ENCODE measurements around the gene ACO1.

ACO1 gene

DNA sequence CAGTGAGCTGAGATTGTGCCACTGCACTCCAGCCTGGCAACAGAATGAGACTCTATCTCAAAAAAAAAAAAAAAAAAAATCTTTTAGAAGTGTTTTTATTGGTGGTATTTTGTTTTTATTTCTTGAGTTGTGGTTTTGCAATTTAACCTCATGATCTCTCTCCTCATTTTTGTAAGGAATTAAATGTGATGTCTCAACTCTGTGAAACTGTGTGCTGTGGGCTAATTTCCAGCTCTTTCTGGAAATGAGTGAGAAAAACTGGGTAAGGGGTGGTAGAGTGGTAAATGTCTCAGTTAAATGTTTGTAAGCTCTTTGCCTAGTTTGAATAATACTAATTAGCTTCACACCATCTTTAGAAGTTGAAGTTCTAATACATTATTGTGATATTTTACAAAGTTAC is 29.0 kb downstream of the ACO1 start:
- Histone ChIP-seq H4K91ac (ENCODE audit: low read length) (no peak overlapping the region), H3K9ac (ENCODE audit: low read length) (no peak overlapping the region), H3K27ac (ENCODE audit: low read length, poor library complexity, severe bottlenecking) (no peak overlapping the region), H3K9me3 (ENCODE audit: control insufficient read depth, low read length) (no peaks in the 10 kb centered on the region), H3K27me3 (ENCODE audit: control insufficient read depth in 1 of 2, insufficient read depth in 1 of 2, low read length in 2 of 2) (no peaks in the 10 kb centered on the region), H3K23ac (ENCODE audit: low read length in 2 of 2) (no peak overlapping the region), H3K36me3 (ENCODE audit: control insufficient read depth in 1 of 2, insufficient read depth in 2 of 2, low read depth in 1 of 2, low read length in 2 of 2) (peaks cover 14 to 92% of the 10 kb centered on the region in 2 experiments), H3K14ac (ENCODE audit: low read length in 2 of 2) (no peak overlapping the region), H3K18ac (ENCODE audit: low read depth in 1 of 2, low read length in 2 of 2) (no peak overlapping the region), H4K8ac (ENCODE audit: low read length) (no peak overlapping the region), H2BK5ac (ENCODE audit: low read depth, low read length, poor library complexity, severe bottlenecking) (no peak overlapping the region), H3K4me2 (ENCODE audit: low read length, poor library complexity, severe bottlenecking) (no peak overlapping the region), H3K4me3 (ENCODE audit: insufficient read depth in 1 of 2, low read depth in 1 of 2, low read length in 2 of 2) (no peak overlapping the region), H3K4ac (ENCODE audit: low read depth in 1 of 2, low read length in 2 of 2) (no peak overlapping the region), H3K4me1 (ENCODE audit: control insufficient read depth, insufficient read depth, low read depth, low read length) (peaks cover 5% of the 10 kb centered on the region), H2AFZ (ENCODE audit: low read depth, low read length) (no peak overlapping the region), H2AK5ac (ENCODE audit: low read length, severe bottlenecking) (no peak overlapping the region), H2BK12ac (ENCODE audit: low read length in 2 of 2) (no peak overlapping the region), H2BK15ac (ENCODE audit: low read depth, poor library complexity, severe bottlenecking) (no peak overlapping the region), H2BK120ac (ENCODE audit: low read depth, low read length) (no peak overlapping the region), H3K79me1 (replicated peaks; ENCODE audit: low read length, poor library complexity, severe bottlenecking) (peaks cover 12% of the 10 kb centered on the region)
- DNase-seq, result peak; percentile 18

DNA sequence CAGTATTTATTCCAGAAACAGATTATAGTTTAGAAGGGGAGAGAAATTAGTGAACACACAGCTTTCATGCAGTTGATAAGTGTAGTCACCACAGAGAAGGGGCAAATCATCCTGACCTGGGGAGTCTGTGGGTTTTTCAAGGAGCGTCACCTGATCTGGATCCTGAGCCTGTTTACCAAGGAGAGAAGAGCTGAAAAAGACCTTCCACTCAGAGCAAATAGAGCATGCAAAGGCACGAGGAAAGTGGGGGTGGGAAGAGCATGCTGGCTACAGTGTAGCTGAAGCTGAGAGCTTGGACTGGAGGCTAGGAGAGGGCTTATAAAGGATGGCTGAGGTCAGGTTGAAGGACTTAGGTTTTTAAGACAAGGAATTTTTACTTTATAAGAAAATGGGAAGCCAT is 30.4 kb downstream of the ACO1 start:
- no peak overlapping the region for H3K9ac ChIP-seq (ENCODE audit: low read length)
- peaks cover 12% of the 10 kb centered on the region for H3K79me1 ChIP-seq (replicated peaks; ENCODE audit: low read length, poor library complexity, severe bottlenecking)
- no peak overlapping the region for H2BK15ac ChIP-seq (ENCODE audit: low read depth, poor library complexity, severe bottlenecking)
- peaks cover 14 to 92% of the 10 kb centered on the region in 2 experiments for H3K36me3 ChIP-seq (ENCODE audit: control insufficient read depth in 1 of 2, insufficient read depth in 2 of 2, low read depth in 1 of 2, low read length in 2 of 2)
- H4K8ac ChIP-seq (ENCODE audit: low read length), result no peak overlapping the region
- no peak overlapping the region for H3K23ac ChIP-seq (ENCODE audit: low read length in 2 of 2)
- no peak overlapping the region for H3K27ac ChIP-seq (ENCODE audit: low read length, poor library complexity, severe bottlenecking)
- H3K4ac ChIP-seq (ENCODE audit: low read depth in 1 of 2, low read length in 2 of 2), result no peak overlapping the region
- no peaks in the 10 kb centered on the region for H3K27me3 ChIP-seq (ENCODE audit: control insufficient read depth in 1 of 2, insufficient read depth in 1 of 2, low read length in 2 of 2)
- no peak overlapping the region for H3K4me3 ChIP-seq (ENCODE audit: insufficient read depth in 1 of 2, low read depth in 1 of 2, low read length in 2 of 2)
- H3K18ac ChIP-seq (ENCODE audit: low read depth in 1 of 2, low read length in 2 of 2), result no peak overlapping the region
- WGBS, result 97% methylated on average over 2 of the region's 2 CpGs
- H3K9me3 ChIP-seq (ENCODE audit: control insufficient read depth, low read length), result no peaks in the 10 kb centered on the region
- H2BK12ac ChIP-seq (ENCODE audit: low read length in 2 of 2), result no peak overlapping the region
- no peak overlapping the region for H2BK120ac ChIP-seq (ENCODE audit: low read depth, low read length)
- no peak overlapping the region for H3K14ac ChIP-seq (ENCODE audit: low read length in 2 of 2)
- no peak overlapping the region for H2AFZ ChIP-seq (ENCODE audit: low read depth, low read length)
- H2AK5ac ChIP-seq (ENCODE audit: low read length, severe bottlenecking), result no peak overlapping the region
- no peak overlapping the region for H4K91ac ChIP-seq (ENCODE audit: low read length)
- H2BK5ac ChIP-seq (ENCODE audit: low read depth, low read length, poor library complexity, severe bottlenecking), result no peak overlapping the region
- peaks cover 5% of the 10 kb centered on the region for H3K4me1 ChIP-seq (ENCODE audit: control insufficient read depth, insufficient read depth, low read depth, low read length)
- H3K4me2 ChIP-seq (ENCODE audit: low read length, poor library complexity, severe bottlenecking), result no peak overlapping the region
- DNase-seq, result no peak

DNA sequence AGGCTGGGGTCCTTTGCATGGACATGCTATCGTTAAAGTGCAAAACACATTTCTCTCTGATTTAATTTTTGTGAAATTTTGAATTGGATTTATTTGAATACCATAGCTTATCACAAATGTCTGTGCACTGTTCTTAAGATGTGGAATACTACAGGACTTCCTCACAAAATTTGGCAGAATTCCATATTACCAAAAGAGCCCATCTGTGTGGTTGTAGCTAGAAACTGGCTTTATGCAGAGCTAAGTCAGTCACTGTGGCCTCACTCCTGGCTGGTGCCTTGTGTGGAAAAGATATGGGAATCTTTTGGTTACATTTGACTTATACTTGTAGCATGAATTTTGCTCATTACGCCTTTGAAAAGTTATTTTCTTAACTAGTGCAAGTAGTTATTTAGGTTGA is 35.5 kb downstream of the ACO1 start:
- Histone ChIP-seq H3K4me1 (ENCODE audit: control insufficient read depth, insufficient read depth, low read depth, low read length) (peaks cover 11% of the 10 kb centered on the region), H3K23ac (ENCODE audit: low read length in 2 of 2) (no peak overlapping the region)
- no peak for DNase-seq

GRCh38 chr9:32422237-32422806 is 37.9 kb downstream of the ACO1 start:
- no peak overlapping the region for H3K4me3 ChIP-seq (ENCODE audit: insufficient read depth in 1 of 2, low read depth in 1 of 2, low read length in 2 of 2)
- H2AFZ ChIP-seq (ENCODE audit: low read depth, low read length), result no peak overlapping the region
- no peak overlapping the region for H3K4me2 ChIP-seq (ENCODE audit: low read length, poor library complexity, severe bottlenecking)
- no peaks in the 10 kb centered on the region for H3K27me3 ChIP-seq (ENCODE audit: control insufficient read depth in 1 of 2, insufficient read depth in 1 of 2, low read length in 2 of 2)
- no peak for DNase-seq
- no peak overlapping the region for H2BK120ac ChIP-seq (ENCODE audit: low read depth, low read length)
- H3K79me1 ChIP-seq (replicated peaks; ENCODE audit: low read length, poor library complexity, severe bottlenecking), result peaks cover 5% of the 10 kb centered on the region
- no peak overlapping the region for H2AK5ac ChIP-seq (ENCODE audit: low read length, severe bottlenecking)
- H4K91ac ChIP-seq (ENCODE audit: low read length), result no peak overlapping the region
- no peak overlapping the region for H4K8ac ChIP-seq (ENCODE audit: low read length)
- peaks cover 16% of the 10 kb centered on the region for H3K4me1 ChIP-seq (ENCODE audit: control insufficient read depth, insufficient read depth, low read depth, low read length)
- H2BK12ac ChIP-seq (ENCODE audit: low read length in 2 of 2), result no peak overlapping the region
- H3K36me3 ChIP-seq (ENCODE audit: control insufficient read depth in 1 of 2, insufficient read depth in 2 of 2, low read depth in 1 of 2, low read length in 2 of 2), result peaks cover 16 to 100% of the 10 kb centered on the region in 2 experiments
- no peak overlapping the region for H3K14ac ChIP-seq (ENCODE audit: low read length in 2 of 2)
- H3K9ac ChIP-seq (ENCODE audit: low read length), result no peak overlapping the region
- H2BK5ac ChIP-seq (ENCODE audit: low read depth, low read length, poor library complexity, severe bottlenecking), result no peak overlapping the region
- no peak overlapping the region for H2BK15ac ChIP-seq (ENCODE audit: low read depth, poor library complexity, severe bottlenecking)
- H3K4ac ChIP-seq (ENCODE audit: low read depth in 1 of 2, low read length in 2 of 2), result no peak overlapping the region
- WGBS, result 95% methylated on average over 6 of the region's 7 CpGs
- no peak overlapping the region for H3K18ac ChIP-seq (ENCODE audit: low read depth in 1 of 2, low read length in 2 of 2)
- no peak overlapping the region for H3K27ac ChIP-seq (ENCODE audit: low read length, poor library complexity, severe bottlenecking)
- no peaks in the 10 kb centered on the region for H3K9me3 ChIP-seq (ENCODE audit: control insufficient read depth, low read length)
- no peak overlapping the region for H3K23ac ChIP-seq (ENCODE audit: low read length in 2 of 2)

More for the DNA sequence above, 35.5 kb downstream of the ACO1 start:
- 100% methylated on average over 1 of the region's 2 CpGs for WGBS
- Histone ChIP-seq H2BK12ac (ENCODE audit: low read length in 2 of 2) (no peak overlapping the region), H3K4me2 (ENCODE audit: low read length, poor library complexity, severe bottlenecking) (no peak overlapping the region), H3K9ac (ENCODE audit: low read length) (no peak overlapping the region), H3K4ac (ENCODE audit: low read depth in 1 of 2, low read length in 2 of 2) (no peak overlapping the region), H3K27ac (ENCODE audit: low read length, poor library complexity, severe bottlenecking) (no peak overlapping the region), H3K14ac (ENCODE audit: low read length in 2 of 2) (no peak overlapping the region), H3K27me3 (ENCODE audit: control insufficient read depth in 1 of 2, insufficient read depth in 1 of 2, low read length in 2 of 2) (no peaks in the 10 kb centered on the region), H4K91ac (ENCODE audit: low read length) (no peak overlapping the region), H3K18ac (ENCODE audit: low read depth in 1 of 2, low read length in 2 of 2) (no peak overlapping the region), H2AK5ac (ENCODE audit: low read length, severe bottlenecking) (no peak overlapping the region), H2AFZ (ENCODE audit: low read depth, low read length) (no peak overlapping the region), H3K79me1 (replicated peaks; ENCODE audit: low read length, poor library complexity, severe bottlenecking) (peaks cover 10% of the 10 kb centered on the region), H2BK5ac (ENCODE audit: low read depth, low read length, poor library complexity, severe bottlenecking) (no peak overlapping the region), H2BK120ac (ENCODE audit: low read depth, low read length) (no peak overlapping the region), H3K9me3 (ENCODE audit: control insufficient read depth, low read length) (no peaks in the 10 kb centered on the region), H3K4me3 (ENCODE audit: insufficient read depth in 1 of 2, low read depth in 1 of 2, low read length in 2 of 2) (no peak overlapping the region), H3K36me3 (ENCODE audit: control insufficient read depth in 1 of 2, insufficient read depth in 2 of 2, low read depth in 1 of 2, low read length in 2 of 2) (peaks cover 13 to 97% of the 10 kb centered on the region in 2 experiments), H4K8ac (ENCODE audit: low read length) (no peak overlapping the region), H2BK15ac (ENCODE audit: low read depth, poor library complexity, severe bottlenecking) (no peak overlapping the region)
